8988T (cell line): Measurements from ENCODE around the gene PRAMEF12.
"Not testable (repeated sequence)": the region's sequence is repeated elsewhere in the genome, so short reads cannot be mapped to it uniquely, and the experiment has no call there.

ENCODE experiments used
- DNase-seq: peaks from one replicate; pipeline ENCODE4 v3.0.0; 2011

Gene PRAMEF12

GRCh38 chr1:12772520-12772919, 1.0 kb upstream of the PRAMEF12 start:
- no peak for DNase-seq

GRCh38 chr1:12774801-12775345, 1.3 kb downstream of the PRAMEF12 start:
- DNase-seq: no peak

GRCh38 chr1:12775443-12775842, 1.9 kb downstream of the PRAMEF12 start:
- DNase-seq: no peak

DNA sequence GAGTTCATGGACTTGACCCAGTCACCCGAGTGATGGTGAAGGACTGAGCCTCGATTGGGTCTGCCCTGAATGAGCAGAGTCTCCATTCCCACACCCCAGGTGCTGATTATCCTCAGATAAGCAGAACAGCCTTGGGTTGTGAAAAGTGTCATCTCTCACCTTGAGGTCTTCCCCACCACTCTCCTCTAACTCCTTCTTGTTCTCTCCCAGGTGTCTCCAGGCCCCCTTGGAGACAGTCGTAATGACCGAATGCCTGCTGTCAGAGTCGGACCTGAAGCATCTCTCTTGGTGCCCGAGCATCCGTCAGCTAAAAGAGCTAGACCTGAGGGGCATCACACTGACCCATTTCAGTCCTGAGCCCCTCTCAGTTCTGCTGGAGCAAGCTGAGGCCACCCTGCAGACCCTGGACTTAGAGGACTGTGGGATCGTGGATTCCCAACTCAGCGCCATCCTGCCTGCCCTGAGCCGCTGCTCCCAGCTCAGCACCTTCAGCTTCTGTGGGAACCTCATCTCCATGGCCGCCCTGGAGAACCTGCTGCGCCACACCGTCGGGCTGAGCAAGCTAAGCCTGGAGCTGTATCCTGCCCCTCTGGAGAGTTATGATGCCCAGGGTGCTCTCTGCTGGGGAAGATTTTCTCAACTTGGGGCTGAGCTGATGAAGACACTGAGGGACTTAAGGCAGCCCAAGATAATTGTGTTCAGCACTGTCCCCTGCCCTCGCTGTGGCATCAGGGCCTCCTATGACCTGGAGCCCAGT, 3.4 kb downstream of the PRAMEF12 start:
- DNase-seq: no peak

GRCh38 chr1:12778061-12778460, 4.5 kb downstream of the PRAMEF12 start:
- DNase-seq: no peak

- DNase-seq: no peak
These were observed 5.4 kb downstream of the PRAMEF12 start for GRCh38 chr1:12778907-12779306.

DNA sequence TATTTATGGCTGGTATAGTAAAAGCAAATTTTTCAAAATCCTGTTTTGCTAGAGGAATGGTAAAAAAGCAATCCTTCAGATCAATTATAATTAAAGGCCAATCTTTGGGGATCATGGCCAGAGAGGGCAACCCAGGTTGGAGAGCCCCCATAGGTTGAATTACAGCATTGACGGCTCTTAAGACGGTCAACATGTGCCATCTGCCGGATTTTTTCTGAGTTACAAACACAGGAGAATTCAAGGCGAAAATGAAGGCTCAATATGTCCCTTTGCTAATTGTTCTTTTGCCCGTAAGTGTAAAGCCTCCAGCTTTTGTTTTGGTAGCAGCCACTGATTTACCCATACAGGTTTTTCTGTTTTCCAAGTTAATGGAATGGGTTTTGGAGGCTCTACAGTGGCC, 8.0 kb downstream of the PRAMEF12 start:
- not testable (repeated sequence) for DNase-seq

GRCh38 chr1:12783783-12784182, 10.2 kb downstream of the PRAMEF12 start:
- DNase-seq: not testable (repeated sequence)

DNA sequence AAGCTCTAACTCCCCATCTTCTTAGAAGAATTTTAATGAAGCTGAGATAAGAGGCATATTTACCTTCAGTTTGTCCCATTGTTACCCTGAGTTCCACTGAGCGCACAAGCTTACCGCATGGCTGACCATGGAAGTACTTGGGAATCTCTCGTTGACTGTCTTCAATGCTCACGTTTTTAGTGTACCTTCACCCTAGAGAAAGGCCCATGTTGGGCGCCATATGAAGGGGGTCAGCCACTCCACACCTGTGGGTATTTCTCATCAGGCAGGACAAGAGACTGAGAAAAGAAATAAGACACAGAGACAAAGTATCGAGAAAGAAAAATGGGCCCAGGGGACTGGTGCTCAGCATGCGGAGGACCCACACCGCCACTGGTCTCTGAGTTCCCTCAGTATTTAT, 11.2 kb downstream of the PRAMEF12 start:
- DNase-seq: not testable (repeated sequence)

GRCh38 chr1:12791097-12791496, 17.6 kb downstream of the PRAMEF12 start, which contains the start of gene PRAMEF1:
TSS of gene PRAMEF1 (plus strand) at chr1:12791397. CDS start at chr1:12793228, 1,831 bp downstream.
- not testable (repeated sequence) for DNase-seq

- DNase-seq: no peak
These were observed 25.4 kb downstream of the PRAMEF12 start for GRCh38 chr1:12798911-12799310.

- no peak for DNase-seq
These were observed 26.2 kb downstream of the PRAMEF12 start for GRCh38 chr1:12799730-12800129.

- DNase-seq: no peak
These were observed 36.4 kb downstream of the PRAMEF12 start for GRCh38 chr1:12809933-12810332.

DNA sequence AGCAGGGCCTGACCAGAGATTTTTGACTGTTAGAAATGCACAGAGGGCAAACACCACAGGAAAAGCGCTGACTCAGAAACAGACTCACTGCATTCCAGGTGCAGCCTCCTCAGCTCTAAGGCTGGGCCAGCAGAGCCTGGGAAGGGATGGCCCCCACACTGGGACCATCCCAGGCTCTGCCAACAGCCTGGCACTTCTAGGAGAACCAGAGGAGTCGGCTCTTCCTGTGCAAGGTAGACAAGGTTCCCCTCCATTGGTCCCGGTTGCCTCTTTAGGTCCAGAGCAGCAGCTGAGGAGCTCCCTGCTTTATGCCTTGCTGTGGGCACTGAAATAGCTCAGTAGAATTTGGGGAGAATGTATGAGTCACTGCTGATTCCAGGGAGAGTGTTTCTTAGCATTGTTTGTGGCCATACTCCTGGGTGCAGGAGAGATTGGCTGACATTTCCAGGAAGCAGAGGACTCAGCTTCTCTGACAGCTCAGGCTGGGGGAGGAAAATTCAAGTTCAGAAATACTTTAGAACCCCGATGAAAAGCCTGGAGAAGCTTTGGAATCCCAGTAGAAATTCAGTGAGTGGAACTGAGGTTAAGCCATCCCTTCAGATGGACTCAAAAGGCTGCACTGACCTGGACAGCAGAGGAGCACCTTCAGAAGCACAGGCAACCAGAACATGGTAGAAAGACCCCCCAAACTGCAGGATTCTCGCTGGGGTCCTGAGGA, 37.3 kb downstream of the PRAMEF12 start:
- no peak for DNase-seq

- no peak for DNase-seq
These were observed 37.9 kb downstream of the PRAMEF12 start for GRCh38 chr1:12811409-12811784.

GRCh38 chr1:12819061-12819460, 45.5 kb downstream of the PRAMEF12 start:
- not testable (repeated sequence) for DNase-seq
